B cell (primary cell): ENCODE results near the gene TTYH3. TPM values are rescaled to one million over a fixed set of nuclear protein-coding genes. Genes with fewer than 3 reads are reported as not detected.

Experiments
- ATAC-seq: fragments of 200-7000 bp; cut with Tn5 transposase; one replicate; pipeline ENCODE4 v1.10.0; 2021; ENCODE audit warnings: low read depth, mild to moderate bottlenecking, moderate number of reproducible peaks, moderate library complexity
- CTCF ChIA-PET: fragments of 350-600 bp; sonication (Branson Sonifier 250); formaldehyde crosslinking; loops from one replicate; lab custom pipeline; 2021; ENCODE audit warnings: antibody characterized with exemption, inconsistent platforms; lab: Charles Lee
- POLR2A ChIA-PET: fragments of 350-600 bp; sonication (Branson Sonifier 250); formaldehyde crosslinking; loops from one replicate; lab custom pipeline; 2021; ENCODE audit warnings: antibody characterized with exemption; lab: Charles Lee
- DNase-seq: peaks from one replicate; pipeline ENCODE4 v3.0.0; 2013
- H2AFZ ChIP-seq: 2 replicates; pipeline ENCODE4 v1.6.1; 2012; ENCODE audit warnings: mild to moderate bottlenecking, low read depth, low read length; ENCODE audit not compliant: insufficient read depth, poor library complexity, severe bottlenecking
- H3K27ac ChIP-seq, 2 donors: 1 replicate in 1 of 2; 2 replicates in 1 of 2; pipeline ENCODE4 v1.5.1; 2012 to 2013; ENCODE audit warnings: low read length in 2 of 2, mild to moderate bottlenecking in 2 of 2, moderate library complexity in 1 of 2
- H3K27me3 ChIP-seq, 4 experiments: fragments of 200-600 bp in 1 of 4; sonication (generic) in 1 of 4; replicated peaks in 1 of 4; 1 replicate in 2 of 4; 2 replicates in 2 of 4; pipeline versions ENCODE4 v1.6.1 to v1.7.0; 2013 to 2016; ENCODE audit warnings: low read length in 3 of 4, mild to moderate bottlenecking in 2 of 4, mixed read lengths in 1 of 4, moderate library complexity in 1 of 4; ENCODE audit not compliant: insufficient read depth in 4 of 4, control insufficient read depth in 3 of 4; ENCODE audit errors: control extremely low read depth in 1 of 4
- H3K36me3 ChIP-seq, 2 experiments: replicated peaks in 1 of 2; 1 replicate in 1 of 2; 2 replicates in 1 of 2; pipeline versions ENCODE4 v1.6.1 to v1.7.1; 2013; ENCODE audit warnings: low read length in 1 of 2; ENCODE audit not compliant: insufficient read depth in 2 of 2, control insufficient read depth in 1 of 2; ENCODE audit errors: control extremely low read depth in 1 of 2, extremely low read depth in 1 of 2
- H3K4me1 ChIP-seq, 2 donors: fragments of 200-600 bp in 1 of 2; sonication (generic) in 1 of 2; 1 replicate in 1 of 2; 2 replicates in 1 of 2; pipeline versions ENCODE4 v1.5.1 to v1.6.1; 2013 to 2017; ENCODE audit warnings: low read length in 2 of 2; ENCODE audit not compliant: control insufficient read depth in 2 of 2, insufficient read depth in 2 of 2
- H3K4me2 ChIP-seq: replicated peaks from 2 replicates; pipeline ENCODE3; 2012; ENCODE audit warnings: mild to moderate bottlenecking, low read depth, low read length; ENCODE audit not compliant: poor library complexity, severe bottlenecking
- H3K4me3 ChIP-seq, 5 experiments: fragments of 200-600 bp in 1 of 5; sonication (generic) in 1 of 5; 1 replicate in 3 of 5; 2 replicates in 2 of 5; pipeline versions ENCODE4 v1.5.1 to v1.7.0; 2011 to 2016; ENCODE audit warnings: low read length in 4 of 5, mild to moderate bottlenecking in 4 of 5, low read depth in 2 of 5, control low read depth in 1 of 5, moderate library complexity in 1 of 5; ENCODE audit not compliant: insufficient read depth in 1 of 5; ENCODE audit errors: control extremely low read depth in 1 of 5, extremely low read depth in 1 of 5
- H3K79me2 ChIP-seq: fragments of 200-600 bp; sonication (generic); one replicate; pipeline ENCODE4 v1.6.0; 2016; ENCODE audit warnings: low read length; ENCODE audit not compliant: control insufficient read depth, insufficient read depth
- H3K9ac ChIP-seq: fragments of 200-600 bp; sonication (generic); 2 replicates; pipeline ENCODE4 v1.6.1; 2017; ENCODE audit warnings: mild to moderate bottlenecking, low read length, moderate library complexity
- H3K9me3 ChIP-seq, 3 donors: one replicate each; pipeline versions ENCODE4 v1.6.1 to v1.7.1; 2013; ENCODE audit warnings: low read length in 2 of 3; ENCODE audit not compliant: control insufficient read depth in 2 of 3, insufficient read depth in 1 of 3; ENCODE audit errors: control extremely low read depth in 1 of 3
- H4K20me1 ChIP-seq: 2 replicates; pipeline ENCODE4 v1.6.0; 2012; ENCODE audit warnings: mild to moderate bottlenecking, low read length; ENCODE audit not compliant: insufficient read depth, control insufficient read depth, poor library complexity, severe bottlenecking
- H3K27ac Mint-ChIP-seq: one replicate; pipeline ENCODE4 v1.8.0; 2021; ENCODE audit warnings: mixed read lengths
- H3K27me3 Mint-ChIP-seq: one replicate; pipeline ENCODE4 v1.8.0; 2021; ENCODE audit warnings: mixed read lengths
- H3K4me1 Mint-ChIP-seq: one replicate; pipeline ENCODE4 v1.8.0; 2021; ENCODE audit warnings: mixed read lengths
- H3K4me3 Mint-ChIP-seq: one replicate; pipeline ENCODE4 v1.8.0; 2021; ENCODE audit warnings: mixed read lengths
- H3K9me3 Mint-ChIP-seq: one replicate; pipeline ENCODE4 v1.8.0; 2022; ENCODE audit warnings: mixed read lengths; ENCODE audit not compliant: insufficient read depth
- EZH2 ChIP-seq: IDR thresholded peaks from 2 replicates; pipeline ENCODE4 v1.6.1; 2012; ENCODE audit warnings: borderline replicate concordance, low read depth, mild to moderate bottlenecking, moderate library complexity, low read length; ENCODE audit not compliant: insufficient read depth, poor library complexity, severe bottlenecking
- WGBS: methylation state at CpG from one replicate; pipeline ENCODE4 v1.1.5; 2013; ENCODE audit warnings: missing lambda C conversion rate; ENCODE audit not compliant: insufficient coverage; 5-methylcytosine and 5-hydroxymethylcytosine counted together
- intact Hi-C: fragments of 100-400 bp; cut with micrococcal nuclease; formaldehyde crosslinking; loops from one replicate; pipeline ENCODE4 v1.10.0; 2022
- polyA plus RNA-seq: library from polyadenylated mRNA; depleted of rRNA; stranded (reverse); fragments of >200 nt; gene quantifications from 2 replicates; pipeline ENCODE4 v1.2.3, GENCODE V29; 2012
- total RNA-seq, 2 donors: library from RNA; stranded (reverse); fragments of 120-200 nt in 1 of 2; gene quantifications; 1 replicate in 1 of 2; 2 replicates in 1 of 2; pipeline versions ENCODE4 v1.2.3 to v1.2.4, GENCODE V29; 2013 to 2022
- TF ChIP-seq, protein P1 (sequence below): fragments of 200-600 bp; IDR thresholded peaks from one replicate; pipeline ENCODE4 v1.8.0; 2022; ENCODE audit warnings: antibody characterized with exemption, mild to moderate bottlenecking

TTYH3 gene
- total and polyA plus RNA-seq, 2 donors (not counting 1 experiment from before 2014, with no cell fraction given): 8.4 to 48.6 TPM

DNA sequence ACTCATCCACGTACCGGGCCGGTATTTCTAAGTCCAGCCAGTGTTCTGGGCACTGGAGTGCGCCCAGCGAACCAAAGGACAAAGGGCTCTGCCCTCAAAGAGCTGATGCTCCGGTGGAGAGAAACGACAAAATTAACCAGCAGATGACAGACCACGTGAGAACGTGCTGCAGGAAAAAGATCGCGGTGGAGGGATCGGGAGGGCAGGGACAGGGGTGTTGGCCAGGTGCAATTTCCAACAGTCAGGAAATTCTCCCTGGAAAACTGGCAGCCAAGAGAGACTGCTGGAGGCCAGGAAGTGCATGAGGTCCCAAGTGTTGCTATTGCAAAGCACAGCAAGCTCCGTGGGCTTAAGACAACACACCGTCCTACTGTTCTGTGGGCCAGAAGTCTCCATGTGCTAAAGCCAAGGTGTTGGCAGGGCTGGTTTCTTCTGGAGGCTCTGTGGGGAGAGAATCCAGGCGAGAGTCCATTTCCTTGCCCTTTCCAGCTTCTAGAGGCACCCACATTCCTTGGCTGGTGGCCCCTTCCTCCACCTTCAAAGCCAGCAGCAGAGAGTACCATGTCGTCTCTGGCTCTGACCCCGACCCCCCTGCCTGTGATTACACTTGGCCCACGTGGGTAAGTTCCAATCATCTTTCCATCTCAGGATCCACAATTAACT lies 34.9 kb downstream of the TTYH3 start:
- H3K9ac ChIP-seq: no peak overlapping the region
- intact Hi-C loops: no loop called here
- H3K27me3 ChIP-seq: peaks cover 0 to 2% (median 0%) of the 10 kb centered on the region in 4 experiments
- H3K9me3 Mint-ChIP-seq: no peaks in the 10 kb centered on the region
- H3K4me3 Mint-ChIP-seq: no peak overlapping the region
- peaks cover 0 to 2% of the 10 kb centered on the region in 2 experiments for H3K36me3 ChIP-seq
- H3K4me2 ChIP-seq: no peak overlapping the region
- H3K27ac ChIP-seq: no peak overlapping the region
- H3K27ac Mint-ChIP-seq: peak overlapping the region; percentile 5
- CTCF ChIA-PET: interaction anchor here (1.0 to 1.7 kb wide), 2 partner anchors 13 to 43 kb away, joined by 3 to 9 read pairs; no protein-coding TSS in a partner anchor
- POLR2A ChIA-PET: interaction anchor here (0.6 kb wide), 1 partner anchor 44 kb away, joined by 3 read pairs; no protein-coding TSS in a partner anchor
- peaks cover 7% of the 10 kb centered on the region for H3K4me1 Mint-ChIP-seq
- H3K4me1 ChIP-seq: peaks cover 6 to 8% of the 10 kb centered on the region in 2 donors
- ATAC-seq (no peak), DNase-seq (no peak)
- H3K79me2 ChIP-seq: no peaks in the 10 kb centered on the region
- H2AFZ ChIP-seq: no peak overlapping the region
- peaks cover 0 to 18% (median 0%) of the 10 kb centered on the region in 3 donors for H3K9me3 ChIP-seq
- WGBS: 85% methylated on average over 15 of the region's 18 CpGs
- no peak overlapping the region for H3K4me3 ChIP-seq
- TF ChIP-seq, protein P1, sequence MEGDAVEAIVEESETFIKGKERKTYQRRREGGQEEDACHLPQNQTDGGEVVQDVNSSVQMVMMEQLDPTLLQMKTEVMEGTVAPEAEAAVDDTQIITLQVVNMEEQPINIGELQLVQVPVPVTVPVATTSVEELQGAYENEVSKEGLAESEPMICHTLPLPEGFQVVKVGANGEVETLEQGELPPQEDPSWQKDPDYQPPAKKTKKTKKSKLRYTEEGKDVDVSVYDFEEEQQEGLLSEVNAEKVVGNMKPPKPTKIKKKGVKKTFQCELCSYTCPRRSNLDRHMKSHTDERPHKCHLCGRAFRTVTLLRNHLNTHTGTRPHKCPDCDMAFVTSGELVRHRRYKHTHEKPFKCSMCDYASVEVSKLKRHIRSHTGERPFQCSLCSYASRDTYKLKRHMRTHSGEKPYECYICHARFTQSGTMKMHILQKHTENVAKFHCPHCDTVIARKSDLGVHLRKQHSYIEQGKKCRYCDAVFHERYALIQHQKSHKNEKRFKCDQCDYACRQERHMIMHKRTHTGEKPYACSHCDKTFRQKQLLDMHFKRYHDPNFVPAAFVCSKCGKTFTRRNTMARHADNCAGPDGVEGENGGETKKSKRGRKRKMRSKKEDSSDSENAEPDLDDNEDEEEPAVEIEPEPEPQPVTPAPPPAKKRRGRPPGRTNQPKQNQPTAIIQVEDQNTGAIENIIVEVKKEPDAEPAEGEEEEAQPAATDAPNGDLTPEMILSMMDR: no peak
- TF ChIP-seq EZH2: no peak
- H4K20me1 ChIP-seq: no peaks in the 10 kb centered on the region
- peaks cover 10% of the 10 kb centered on the region for H3K27me3 Mint-ChIP-seq

DNA sequence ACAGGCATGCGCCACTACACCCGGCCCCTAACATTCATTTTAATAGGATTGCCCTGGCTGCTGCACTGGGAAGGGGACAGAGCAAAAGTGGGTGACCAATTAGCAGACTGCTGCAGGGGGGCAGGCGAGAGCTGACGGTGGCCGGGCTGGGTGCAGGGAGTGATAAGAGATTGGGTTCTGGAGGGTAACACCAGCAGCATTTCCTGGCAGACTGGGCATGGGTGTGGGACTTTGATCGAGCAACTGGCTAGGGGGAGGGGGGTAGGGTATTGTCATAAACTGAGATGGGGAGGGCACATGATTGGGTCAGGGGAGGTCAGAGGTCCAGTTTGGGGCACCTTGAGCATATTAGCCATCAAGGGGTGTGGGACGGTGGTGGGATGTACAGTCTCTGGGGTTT lies 36.1 kb downstream of the TTYH3 start:
- Mint-ChIP-seq H3K27ac (no peak overlapping the region), H3K27me3 (peaks cover 10% of the 10 kb centered on the region), H3K4me3 (no peak overlapping the region), H3K4me1 (peaks cover 7% of the 10 kb centered on the region), H3K9me3 (no peaks in the 10 kb centered on the region)
- Histone ChIP-seq H2AFZ (no peak overlapping the region), H3K36me3 (no peaks in the 10 kb centered on the region), H3K27me3 (peaks cover 0 to 2% (median 0%) of the 10 kb centered on the region in 4 experiments), H3K4me1 (peaks cover 6 to 8% of the 10 kb centered on the region in 2 donors), H3K27ac (no peak overlapping the region), H3K4me3 (no peak overlapping the region), H3K9me3 (peaks cover 0 to 18% (median 0%) of the 10 kb centered on the region in 3 donors), H3K79me2 (no peaks in the 10 kb centered on the region), H4K20me1 (no peaks in the 10 kb centered on the region), H3K4me2 (no peak overlapping the region), H3K9ac (no peak overlapping the region)
- intact Hi-C loops: no loop called here
- CTCF ChIA-PET: interaction anchor here (1.0 to 6.8 kb wide), 3 partner anchors 14 to 40 kb away, joined by 3 to 128 read pairs (median 4); no protein-coding TSS in a partner anchor
- no peak for ATAC-seq
- POLR2A ChIA-PET: no interaction called here
- DNase-seq: no peak
- no peak for TF ChIP-seq EZH2
- TF ChIP-seq, protein P1: no peak
- WGBS: 71% methylated on average over 6 of the region's 7 CpGs
